ENCODE data around the gene AVPR2.

Gene AVPR2

DNA sequence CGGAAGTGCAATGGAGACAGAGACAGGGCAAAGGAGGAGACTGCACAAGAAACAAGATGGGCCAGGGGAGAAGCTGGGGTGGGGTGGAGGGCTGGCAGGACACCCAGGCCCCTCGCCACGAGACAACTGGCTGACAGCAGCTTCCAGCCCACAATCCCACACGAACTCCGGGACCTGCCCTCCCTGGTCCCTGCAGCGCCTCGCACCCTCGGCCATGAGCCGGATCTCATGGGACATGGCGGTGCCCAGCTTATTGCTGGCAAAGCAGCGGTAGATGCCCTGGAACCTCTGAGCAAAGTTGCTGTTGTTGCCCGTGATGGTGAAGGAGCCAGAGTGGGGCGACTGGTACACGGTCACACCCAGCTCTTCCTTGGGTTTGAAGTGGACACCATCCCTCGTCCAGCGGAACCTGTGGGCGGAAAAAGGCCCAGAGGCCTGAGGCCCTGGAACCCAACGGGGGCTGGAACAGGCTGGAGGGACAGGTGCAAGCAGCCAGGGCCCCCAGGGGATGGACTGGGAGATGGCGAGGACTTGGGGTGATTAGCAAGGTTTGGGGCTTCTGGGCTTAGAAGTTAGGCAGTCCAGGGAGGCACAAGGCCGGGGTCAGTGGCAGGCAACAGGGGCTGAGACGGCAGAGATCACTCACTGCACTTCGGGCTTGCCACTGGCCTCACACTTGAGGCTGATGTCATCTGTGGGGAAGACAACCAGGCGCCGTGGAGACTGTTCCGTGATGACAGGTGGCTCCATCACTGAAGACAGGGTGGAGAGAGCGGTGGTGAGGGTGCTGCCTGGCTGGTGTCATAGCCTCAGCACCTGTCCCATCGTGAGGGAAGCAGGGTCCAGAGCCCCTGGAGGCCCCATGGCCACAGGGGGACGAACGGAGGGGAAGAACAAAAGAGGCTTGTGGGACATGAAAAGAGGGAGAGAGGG is 32.3 kb upstream of the AVPR2 start:
- DNase-seq = no peak

DNA sequence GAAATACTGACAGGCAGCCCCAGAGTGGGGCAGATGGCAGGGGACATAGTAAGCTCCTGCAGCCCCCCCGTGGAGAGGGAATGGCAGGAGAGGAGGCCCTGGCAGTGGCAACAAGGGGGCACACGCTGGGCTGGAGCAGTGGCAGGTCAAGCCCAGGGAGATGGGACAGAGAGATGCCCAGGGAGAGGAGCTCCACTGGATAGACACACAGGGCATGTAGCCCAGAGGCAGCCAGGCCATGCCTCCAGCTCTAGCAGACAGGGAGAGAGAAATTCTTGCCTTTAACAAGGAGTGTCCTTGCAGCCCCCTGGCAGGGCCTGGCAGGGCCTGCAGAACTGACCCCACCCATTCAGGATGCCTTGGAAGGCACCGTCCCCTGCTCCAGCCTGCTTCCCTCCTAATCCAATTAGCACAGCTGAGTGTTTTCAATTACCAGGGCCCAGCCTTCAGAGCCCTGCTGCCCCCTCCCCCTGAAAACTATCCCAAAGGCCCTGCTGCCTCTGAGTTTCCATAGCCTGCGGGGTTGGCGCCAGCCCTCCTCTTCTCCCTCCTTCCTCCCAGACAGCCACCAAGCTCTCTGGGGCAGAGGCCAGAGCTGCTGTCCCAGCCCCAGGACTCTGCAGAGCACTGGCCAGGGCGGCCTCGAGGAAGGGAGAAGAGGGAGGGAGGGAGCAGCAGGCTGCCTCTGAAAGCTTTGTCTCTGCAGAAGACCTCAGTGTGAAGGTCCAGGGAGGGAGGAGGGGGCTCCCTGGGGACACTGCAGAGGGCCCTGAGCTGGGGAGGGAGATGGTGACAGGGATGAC is 31.0 kb upstream of the AVPR2 start:
- no peak for DNase-seq

- no peak for DNase-seq
Observed at GRCh38 chrX:153874085-153874365, 30.4 kb upstream of the AVPR2 start.

GRCh38 chrX:153874366-153875125 is 29.9 kb upstream of the AVPR2 start:
- DNase-seq = no peak

DNA sequence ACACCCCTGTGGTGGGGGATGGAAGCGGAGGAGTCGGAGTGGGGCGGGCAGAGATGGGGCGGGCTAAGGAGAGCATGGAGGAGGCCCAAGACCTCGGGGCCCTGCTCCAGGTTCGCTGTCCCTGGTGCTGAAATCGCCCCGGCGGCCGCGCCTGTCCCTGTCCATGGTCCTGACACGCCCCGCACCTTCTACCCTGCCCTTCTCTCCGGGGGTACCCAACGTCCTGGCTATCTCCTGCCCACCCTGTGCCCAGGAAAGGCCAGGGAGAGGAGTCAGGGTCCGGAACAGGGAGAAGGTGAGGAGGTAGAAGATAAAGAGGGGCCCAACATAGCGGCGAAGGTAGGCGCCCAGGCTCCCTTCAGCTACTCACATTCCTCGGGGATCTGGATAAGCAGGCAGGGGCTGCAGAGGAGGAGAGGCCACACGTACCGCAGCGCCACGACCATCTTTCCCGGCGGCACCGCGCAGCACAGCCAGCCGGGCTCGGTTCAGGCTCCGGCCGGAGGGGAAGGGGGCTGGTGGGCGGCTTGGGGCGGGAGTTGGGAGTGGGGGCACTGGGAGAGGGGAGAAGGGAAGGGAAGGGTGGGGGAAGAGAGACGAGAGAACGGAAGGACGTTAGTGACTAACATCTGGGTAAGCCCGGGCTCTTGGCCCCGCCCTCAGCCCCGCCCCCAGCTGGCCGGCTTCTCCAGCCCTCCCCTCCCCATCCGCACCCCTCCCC is 28.9 kb upstream of the AVPR2 start:
- DNase-seq = peak; percentile 36

DNA sequence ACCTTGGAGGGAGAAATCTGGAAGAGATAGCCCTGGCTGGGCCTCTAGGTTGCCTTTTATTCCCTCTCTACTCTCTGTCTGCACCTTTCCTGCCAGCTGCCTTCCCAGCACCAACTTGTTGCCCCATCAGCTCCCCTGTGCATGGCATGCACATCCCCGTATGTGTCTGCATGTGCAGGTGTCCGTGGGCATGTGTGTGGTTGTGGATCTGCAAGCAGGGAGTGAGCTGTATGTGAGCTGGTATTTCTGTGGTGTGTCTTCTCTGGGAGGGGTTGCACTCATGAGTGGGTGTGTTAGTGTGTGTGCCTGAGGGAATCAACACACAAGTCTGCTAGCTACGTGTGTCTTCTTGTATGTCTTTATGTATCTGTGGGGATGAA is 28.4 kb upstream of the AVPR2 start:
- DNase-seq = no peak

GRCh38 chrX:153877571-153878261 is 26.8 kb upstream of the AVPR2 start:
- DNase-seq = no peak

- no peak for DNase-seq
Observed at GRCh38 chrX:153878345-153878744, 26.1 kb upstream of the AVPR2 start.

- no peak for DNase-seq
Observed at GRCh38 chrX:153878969-153879653, 25.4 kb upstream of the AVPR2 start.

- DNase-seq = no peak
Observed at GRCh38 chrX:153879741-153880439, 24.6 kb upstream of the AVPR2 start.

- DNase-seq = no peak
Observed at GRCh38 chrX:153880440-153880815, 24.0 kb upstream of the AVPR2 start.

- no peak for DNase-seq
Observed at GRCh38 chrX:153881281-153881680, 23.2 kb upstream of the AVPR2 start.

- no peak for DNase-seq
Observed at GRCh38 chrX:153882086-153882498, 22.4 kb upstream of the AVPR2 start.

GRCh38 chrX:153882557-153882956 is 21.9 kb upstream of the AVPR2 start:
- DNase-seq = no peak

DNA sequence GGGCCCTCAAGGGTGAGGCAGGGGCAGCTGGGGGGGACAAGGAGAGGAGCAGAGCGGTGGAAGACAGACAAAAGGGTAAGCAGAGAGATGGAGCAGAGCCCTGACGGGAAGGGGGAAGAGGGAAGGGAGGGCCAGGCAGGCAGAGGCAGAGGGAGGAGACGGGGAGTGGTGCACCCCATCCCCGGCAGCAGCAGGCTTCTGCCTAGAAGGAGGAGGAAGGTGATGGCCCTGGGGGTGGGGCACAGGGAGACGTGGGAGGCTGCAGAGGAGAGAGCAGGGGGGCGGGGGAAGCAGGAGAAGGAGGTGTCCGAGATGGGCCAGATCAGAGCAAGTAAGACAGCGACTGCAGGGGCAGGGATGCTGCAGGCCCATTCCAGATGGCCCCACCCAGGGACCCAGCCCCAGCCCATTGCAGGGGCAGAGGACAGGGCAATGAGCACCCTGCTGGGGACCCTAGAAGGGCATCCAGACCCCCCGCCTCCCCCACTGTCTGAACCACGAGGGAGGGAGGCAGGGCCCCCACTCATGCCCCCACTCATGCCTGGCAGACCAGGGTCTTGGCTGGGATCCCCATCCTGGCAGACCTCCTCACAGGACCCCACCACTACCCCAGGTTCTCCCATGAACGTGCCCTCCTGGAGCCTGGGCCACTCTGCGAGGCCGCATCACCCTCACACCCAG is 21.2 kb upstream of the AVPR2 start:
- DNase-seq = no peak

DNA sequence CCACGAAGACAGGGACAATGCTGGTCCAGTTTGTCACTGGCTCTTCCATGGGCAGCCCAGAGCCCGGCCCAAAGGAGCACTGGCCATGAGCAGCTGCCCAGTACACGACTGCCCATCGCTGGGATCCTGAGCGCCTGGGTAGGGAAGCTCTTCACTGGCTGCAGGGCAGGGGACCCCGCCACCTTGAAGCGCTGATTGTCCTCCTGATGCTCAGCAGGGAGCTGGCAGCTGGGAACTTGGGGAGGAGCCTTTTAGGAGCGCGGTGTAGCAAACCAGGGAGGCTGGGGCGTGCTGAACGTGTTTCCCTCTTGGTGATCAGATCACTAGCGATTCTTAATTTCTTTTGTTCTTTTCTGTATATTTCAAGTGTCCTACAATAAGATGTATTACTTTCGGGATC is 20.3 kb upstream of the AVPR2 start:
- no peak for DNase-seq

- DNase-seq = no peak
Observed at GRCh38 chrX:153884590-153884989, 19.9 kb upstream of the AVPR2 start.

GRCh38 chrX:153885208-153885787 is 19.2 kb upstream of the AVPR2 start:
- DNase-seq = no peak

DNA sequence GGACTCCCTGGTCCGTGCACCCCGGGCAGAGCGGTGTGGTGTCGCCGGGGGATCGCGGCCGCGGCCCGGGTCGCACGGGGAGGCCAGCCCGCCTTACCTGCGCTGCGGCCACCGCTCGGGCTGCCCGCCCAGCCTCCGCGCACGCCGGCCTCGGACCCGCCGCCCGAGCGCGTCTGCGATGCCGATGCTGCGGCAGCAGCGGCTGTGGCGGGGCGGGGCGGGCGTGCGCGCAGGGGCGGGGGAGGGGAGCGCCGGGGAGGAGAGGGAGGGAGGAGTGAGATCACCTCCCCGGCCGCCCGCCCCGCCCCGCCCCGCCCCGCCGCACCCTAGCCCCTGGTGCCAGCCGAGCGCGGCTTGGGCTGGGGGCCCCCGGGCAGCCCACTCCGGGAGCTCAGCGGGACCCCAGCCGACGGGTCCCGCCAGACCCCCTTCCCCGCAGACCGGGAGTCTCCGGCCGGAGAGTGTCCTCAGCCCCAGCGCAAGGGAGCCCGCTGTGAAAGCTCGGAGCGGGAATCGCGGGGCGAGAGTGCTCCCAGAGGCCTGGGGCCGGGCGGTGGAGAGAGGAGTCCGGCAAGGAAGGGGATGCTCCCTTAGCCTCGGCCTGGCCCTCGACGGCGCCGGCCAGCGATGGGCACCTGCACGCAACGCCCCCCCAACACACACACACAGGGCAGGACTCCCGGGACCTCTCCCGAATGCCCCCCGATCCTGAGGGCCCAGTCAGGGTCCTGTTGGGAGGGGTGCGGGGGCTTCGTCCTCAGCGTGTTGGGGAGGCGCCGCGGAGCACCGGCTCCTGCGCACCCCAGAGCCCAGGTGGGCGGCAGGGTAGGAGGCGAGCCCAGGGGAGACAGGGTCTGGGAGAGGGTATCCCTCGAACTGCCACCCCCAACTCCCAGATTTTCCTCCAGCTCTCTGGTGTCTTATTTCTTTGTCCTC is 18.2 kb upstream of the AVPR2 start, which contains the start of gene L1CAM:
TSS of gene L1CAM (minus strand) at position 206 of the 936 bp plus-strand sequence. CDS start 10,337 bp downstream, outside the sequence.
- DNase-seq = no peak

All from NCI-H526 treated with DMSO at 0.1 percent for 48 hours (cell line).